GM12872 (cell line): ENCODE measurements around the gene RPTOR.

ENCODE experiments used
- CTCF ChIP-seq: IDR thresholded peaks from 3 replicates; pipeline ENCODE4 v1.5.1; 2011; ENCODE audit warnings: low read depth, mild to moderate bottlenecking, low read length, moderate library complexity; ENCODE audit not compliant: insufficient read depth

Gene RPTOR

GRCh38 chr17:80609757-80610156 lies 65.1 kb downstream of the RPTOR start:
- no peak for TF ChIP-seq CTCF

- TF ChIP-seq CTCF = no peak
Measured at GRCh38 chr17:80611816-80612215, 67.2 kb downstream of the RPTOR start.

- TF ChIP-seq CTCF = no peak
Measured at GRCh38 chr17:80612997-80613731, 68.5 kb downstream of the RPTOR start.

GRCh38 chr17:80613732-80614071 lies 69.1 kb downstream of the RPTOR start:
- TF ChIP-seq CTCF = no peak

- TF ChIP-seq CTCF = no peak
Measured at GRCh38 chr17:80614332-80615047, 69.9 kb downstream of the RPTOR start.

GRCh38 chr17:80615376-80615775 lies 70.7 kb downstream of the RPTOR start:
- no peak for TF ChIP-seq CTCF

GRCh38 chr17:80616705-80617104 lies 72.1 kb downstream of the RPTOR start:
- TF ChIP-seq CTCF = no peak
